ENCODE results near the gene MTMR6.
A peak's percentile ranks its signal among the peaks of the same experiment; 100 is the strongest.
"Not testable (repeated sequence)": the region's sequence is repeated elsewhere in the genome, so short reads cannot be mapped to it uniquely, and the experiment has no call there.

The MTMR6 gene

DNA sequence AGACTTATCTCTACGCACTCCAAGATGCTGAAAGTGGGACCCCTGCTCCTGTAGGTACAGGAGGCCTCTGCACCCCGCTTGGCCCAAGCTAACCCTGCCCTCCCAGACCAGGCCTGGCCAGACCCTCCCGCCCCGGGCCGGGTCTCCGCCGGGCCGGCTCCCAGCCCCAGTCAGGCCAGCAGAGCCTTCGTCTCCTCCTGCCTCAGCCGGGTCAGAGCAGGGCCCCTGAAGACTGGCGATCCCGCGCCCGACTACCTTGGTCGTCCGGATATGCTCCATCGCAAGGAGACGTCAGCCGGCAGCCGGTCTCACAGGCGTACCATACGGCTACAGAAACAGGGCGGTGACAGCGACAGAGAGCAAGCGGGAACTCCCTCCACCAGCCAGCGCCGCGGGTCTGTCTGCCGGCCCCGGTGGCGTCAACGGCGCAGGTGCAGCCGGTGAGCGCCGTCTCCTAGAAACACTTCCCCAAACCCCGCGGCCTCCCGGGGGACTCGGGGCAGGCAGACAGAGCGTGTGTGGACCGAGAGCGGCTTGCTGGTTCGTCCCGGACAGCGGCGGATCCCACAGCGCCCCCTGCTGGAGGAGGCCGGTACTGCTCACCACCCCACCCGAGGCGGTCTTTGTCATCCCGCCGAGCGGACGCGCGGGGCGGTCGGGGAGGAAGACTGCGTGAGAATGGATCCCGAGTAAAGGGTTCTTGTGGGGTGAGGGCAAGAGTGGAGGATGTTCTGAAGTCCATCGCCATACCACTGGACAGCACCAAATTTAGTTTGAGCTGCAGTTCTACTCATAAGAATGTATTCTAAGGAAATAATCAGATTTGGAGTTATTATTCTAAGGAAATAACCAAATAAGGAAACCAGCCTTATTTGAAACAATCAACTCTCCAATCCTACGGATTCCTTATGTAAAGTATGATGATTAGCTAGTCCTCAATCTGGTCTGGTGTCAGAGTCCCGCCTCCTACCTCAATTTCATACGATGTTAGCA lies at the start of gene MTMR6:
MTMR6 (minus strand) TSS at position 520 of the 993 bp plus-strand sequence; CDS start at position 279, 241 bp downstream.
- Histone ChIP-seq H4K20me1 (peaks cover 3% of the 10 kb centered on the region; the same call in 1 of the 2 replicates), H3K4me1 (peaks cover 26% of the 10 kb centered on the region), H3K4me2 (peak within 1 kb of the TSS; percentile 80), H3K36me3 (no peaks in the 10 kb centered on the region), H3K27me3 (no peaks in the 10 kb centered on the region), H3K9ac (peak within 1 kb of the TSS; percentile 93), H3K9me3 (no peaks in the 10 kb centered on the region), H3K4me3 (peak within 1 kb of the TSS; percentile 95), H3K27ac (peak within 1 kb of the TSS; percentile 91)
- TF ChIP-seq Cebpa-rat (IDR thresholded peaks at IDR 0.05), result no peak

DNA sequence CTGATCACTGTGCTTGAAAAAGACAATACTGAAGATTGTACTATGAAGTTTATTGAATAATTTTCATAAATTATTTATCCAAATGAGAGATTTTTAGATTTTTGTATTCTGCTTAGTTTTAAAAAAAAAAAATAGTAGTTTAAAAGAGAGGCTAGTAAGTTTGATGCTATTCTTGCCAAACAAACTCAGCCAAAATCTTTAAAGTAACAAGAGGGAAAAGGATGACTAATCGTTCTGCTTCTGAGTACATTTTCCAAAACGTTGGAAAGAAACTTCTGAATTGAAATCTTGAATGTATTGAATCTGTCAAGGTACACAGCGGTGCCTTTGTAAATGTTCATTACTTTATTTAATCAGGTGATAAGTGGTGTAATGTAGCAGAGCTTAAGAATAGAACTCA lies 48.6 kb upstream of the MTMR6 start:
- no peak overlapping the region for H3K4me3 ChIP-seq
- H3K36me3 ChIP-seq, result peaks cover 74% of the 10 kb centered on the region
- peaks cover 32% of the 10 kb centered on the region for H4K20me1 ChIP-seq
- H3K4me1 ChIP-seq, result no peaks in the 10 kb centered on the region
- no peak overlapping the region for H3K9ac ChIP-seq
- no peak for TF ChIP-seq Cebpa-rat (IDR thresholded peaks at IDR 0.05)
- no peak overlapping the region for H3K4me2 ChIP-seq
- H3K9me3 ChIP-seq, result no peaks in the 10 kb centered on the region
- no peaks in the 10 kb centered on the region for H3K27me3 ChIP-seq
- H3K27ac ChIP-seq, result no peak overlapping the region

DNA sequence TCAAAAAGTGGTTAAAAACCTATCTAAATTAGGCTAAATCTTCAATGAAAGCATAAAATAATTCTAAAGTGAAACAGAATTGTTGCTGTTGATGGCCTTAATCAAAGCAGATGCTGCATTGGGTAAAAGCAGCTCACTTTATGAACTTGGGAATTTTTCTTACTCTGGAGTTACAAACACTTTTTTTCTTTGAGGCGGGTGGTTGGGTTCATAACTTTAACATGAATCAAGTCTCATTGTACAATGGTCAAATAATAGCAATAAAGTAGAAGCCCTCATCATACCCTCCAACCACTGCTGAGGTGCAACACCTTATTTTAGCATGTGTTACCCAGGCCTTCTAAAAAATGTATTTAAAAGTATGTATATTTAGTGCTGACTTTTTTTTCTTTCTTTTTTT lies 43.3 kb upstream of the MTMR6 start:
- H3K4me1 ChIP-seq, result no peaks in the 10 kb centered on the region
- peaks cover 88% of the 10 kb centered on the region for H3K36me3 ChIP-seq
- H4K20me1 ChIP-seq, result peaks cover 36% of the 10 kb centered on the region
- H3K4me3 ChIP-seq, result no peak overlapping the region
- no peak overlapping the region for H3K9ac ChIP-seq
- no peaks in the 10 kb centered on the region for H3K27me3 ChIP-seq
- H3K4me2 ChIP-seq, result no peak overlapping the region
- no peak overlapping the region for H3K27ac ChIP-seq
- no peaks in the 10 kb centered on the region for H3K9me3 ChIP-seq
- no peak for TF ChIP-seq Cebpa-rat (IDR thresholded peaks at IDR 0.05)

DNA sequence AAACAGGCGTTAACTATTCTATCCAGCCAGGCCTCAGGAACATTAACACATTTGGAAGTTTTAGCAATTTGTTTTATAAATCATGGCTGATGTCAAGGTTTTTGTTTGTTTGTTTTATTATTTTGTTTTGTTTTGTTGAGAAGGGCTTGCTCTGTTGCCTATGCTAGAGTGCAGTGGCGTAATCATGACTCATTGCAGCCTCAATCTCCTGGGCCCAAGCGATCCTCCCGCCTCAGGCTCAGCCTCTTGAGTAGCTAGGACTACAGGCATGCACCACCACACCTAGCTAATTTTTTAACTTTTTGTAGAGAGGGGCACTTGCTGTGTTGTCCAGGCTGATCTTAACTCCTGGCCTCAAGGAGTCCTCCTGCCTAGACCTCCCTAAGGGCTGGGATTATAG lies 42.4 kb upstream of the MTMR6 start:
- Histone ChIP-seq H4K20me1 (peaks cover 28% of the 10 kb centered on the region), H3K9me3 (no peaks in the 10 kb centered on the region), H3K27ac (no peak overlapping the region), H3K9ac (no peak overlapping the region), H3K4me1 (no peaks in the 10 kb centered on the region), H3K36me3 (peaks cover 92% of the 10 kb centered on the region), H3K4me3 (no peak overlapping the region), H3K4me2 (no peak overlapping the region), H3K27me3 (no peaks in the 10 kb centered on the region)
- TF ChIP-seq Cebpa-rat (IDR thresholded peaks at IDR 0.05), result no peak

DNA sequence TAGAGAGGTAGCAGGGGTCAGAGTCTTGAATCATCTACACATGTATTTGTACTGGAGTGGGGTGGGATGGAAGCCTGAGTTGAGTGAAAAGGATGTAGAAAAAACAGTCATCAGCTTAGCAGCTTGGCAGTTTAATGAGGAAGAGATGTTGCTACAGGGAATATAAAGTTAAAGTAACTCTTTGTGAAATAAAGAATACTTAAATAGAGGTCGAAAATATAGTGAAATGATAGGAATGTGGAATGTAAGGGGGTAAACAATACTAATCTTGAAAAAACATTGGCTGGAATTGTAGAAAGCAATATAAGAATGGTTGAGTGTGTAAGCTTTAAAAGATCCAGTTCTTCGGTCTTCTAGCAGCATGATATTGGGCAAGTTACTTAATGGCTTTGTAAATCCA lies 36.8 kb upstream of the MTMR6 start:
- Histone ChIP-seq H3K4me3 (no peak overlapping the region), H3K9me3 (no peaks in the 10 kb centered on the region), H3K4me1 (no peaks in the 10 kb centered on the region), H3K27ac (no peak overlapping the region), H3K36me3 (peaks cover 83% of the 10 kb centered on the region), H3K9ac (no peak overlapping the region), H4K20me1 (peaks cover 2% of the 10 kb centered on the region; the same call in 1 of the 2 replicates), H3K27me3 (no peaks in the 10 kb centered on the region), H3K4me2 (no peak overlapping the region)
- no peak for TF ChIP-seq Cebpa-rat (IDR thresholded peaks at IDR 0.05)

DNA sequence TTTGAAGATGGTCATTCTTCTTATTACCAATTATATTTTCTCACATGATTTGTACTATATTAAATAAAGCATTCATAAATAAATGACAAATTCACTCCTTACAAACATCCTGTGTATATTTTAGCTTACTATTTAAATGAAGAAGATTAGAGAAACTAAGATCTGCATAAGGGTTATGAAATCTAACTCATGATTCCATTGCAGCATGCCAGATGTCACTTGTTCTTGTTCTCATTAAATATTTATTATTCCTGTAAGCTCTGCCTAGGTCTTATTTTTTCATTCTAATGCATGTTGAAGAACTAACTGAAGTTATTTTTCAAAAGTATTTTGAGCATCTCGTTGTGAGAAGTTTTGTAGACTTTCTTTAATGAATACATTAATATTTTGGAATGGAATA lies 32.5 kb upstream of the MTMR6 start:
- no peaks in the 10 kb centered on the region for H3K9me3 ChIP-seq
- H3K4me1 ChIP-seq, result no peaks in the 10 kb centered on the region
- H4K20me1 ChIP-seq, result peaks cover 35% of the 10 kb centered on the region
- no peak overlapping the region for H3K27ac ChIP-seq
- no peak overlapping the region for H3K9ac ChIP-seq
- no peak overlapping the region for H3K4me3 ChIP-seq
- peaks cover 83% of the 10 kb centered on the region for H3K36me3 ChIP-seq
- no peak overlapping the region for H3K4me2 ChIP-seq
- H3K27me3 ChIP-seq, result no peaks in the 10 kb centered on the region
- TF ChIP-seq Cebpa-rat (IDR thresholded peaks at IDR 0.05), result no peak

DNA sequence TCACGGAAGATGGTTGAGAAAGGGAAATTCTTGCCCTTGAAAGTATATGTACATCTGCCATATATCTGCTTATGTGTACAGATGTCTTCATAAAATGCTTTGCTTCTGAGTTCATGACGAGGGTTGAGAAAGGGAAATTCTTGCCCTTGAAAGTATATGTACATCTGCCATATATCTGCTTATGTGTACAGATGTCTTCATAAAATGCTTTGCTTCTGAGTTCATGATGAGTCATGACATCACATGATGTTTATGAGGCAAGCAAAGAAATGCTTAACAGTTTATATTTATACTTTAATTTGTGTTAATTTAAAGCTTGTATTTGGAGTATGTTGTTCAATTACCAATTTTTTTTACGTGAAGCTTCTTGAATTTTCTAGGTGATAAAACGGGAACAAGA lies 31.7 kb upstream of the MTMR6 start:
- not testable (repeated sequence) for H3K9me3 ChIP-seq, H3K27me3 ChIP-seq, H3K27ac ChIP-seq, H3K9ac ChIP-seq, H3K4me3 ChIP-seq, H3K4me2 ChIP-seq, H3K4me1 ChIP-seq
- peaks cover 83% of the 10 kb centered on the region for H3K36me3 ChIP-seq
- H4K20me1 ChIP-seq, result peaks cover 35% of the 10 kb centered on the region

DNA sequence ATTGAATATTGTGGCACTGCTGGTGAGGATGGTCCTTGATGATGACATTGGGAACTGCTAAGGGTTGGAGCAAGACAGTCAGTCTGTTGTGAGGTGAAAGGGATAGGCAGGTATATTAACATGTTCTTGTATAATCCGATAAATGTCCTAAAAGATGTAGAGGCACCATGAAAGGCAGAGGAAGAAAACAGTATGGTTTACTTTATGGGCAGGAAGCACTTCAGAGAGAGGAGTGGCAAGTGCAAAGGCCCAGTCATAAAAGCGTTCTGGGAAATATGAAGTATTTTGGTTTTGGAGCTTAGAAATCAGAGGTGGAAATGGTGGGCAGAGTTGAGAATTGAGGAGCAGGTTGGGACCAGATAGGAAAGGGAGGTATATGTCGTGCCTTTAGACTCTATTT lies 23.6 kb upstream of the MTMR6 start:
- Histone ChIP-seq H3K27ac (no peak overlapping the region), H3K9ac (no peak overlapping the region), H3K4me3 (no peak overlapping the region), H3K27me3 (no peaks in the 10 kb centered on the region), H3K36me3 (peaks cover 99% of the 10 kb centered on the region), H3K4me1 (no peaks in the 10 kb centered on the region), H3K4me2 (no peak overlapping the region), H4K20me1 (peaks cover 42% of the 10 kb centered on the region), H3K9me3 (no peaks in the 10 kb centered on the region)
- no peak for TF ChIP-seq Cebpa-rat (IDR thresholded peaks at IDR 0.05)

DNA sequence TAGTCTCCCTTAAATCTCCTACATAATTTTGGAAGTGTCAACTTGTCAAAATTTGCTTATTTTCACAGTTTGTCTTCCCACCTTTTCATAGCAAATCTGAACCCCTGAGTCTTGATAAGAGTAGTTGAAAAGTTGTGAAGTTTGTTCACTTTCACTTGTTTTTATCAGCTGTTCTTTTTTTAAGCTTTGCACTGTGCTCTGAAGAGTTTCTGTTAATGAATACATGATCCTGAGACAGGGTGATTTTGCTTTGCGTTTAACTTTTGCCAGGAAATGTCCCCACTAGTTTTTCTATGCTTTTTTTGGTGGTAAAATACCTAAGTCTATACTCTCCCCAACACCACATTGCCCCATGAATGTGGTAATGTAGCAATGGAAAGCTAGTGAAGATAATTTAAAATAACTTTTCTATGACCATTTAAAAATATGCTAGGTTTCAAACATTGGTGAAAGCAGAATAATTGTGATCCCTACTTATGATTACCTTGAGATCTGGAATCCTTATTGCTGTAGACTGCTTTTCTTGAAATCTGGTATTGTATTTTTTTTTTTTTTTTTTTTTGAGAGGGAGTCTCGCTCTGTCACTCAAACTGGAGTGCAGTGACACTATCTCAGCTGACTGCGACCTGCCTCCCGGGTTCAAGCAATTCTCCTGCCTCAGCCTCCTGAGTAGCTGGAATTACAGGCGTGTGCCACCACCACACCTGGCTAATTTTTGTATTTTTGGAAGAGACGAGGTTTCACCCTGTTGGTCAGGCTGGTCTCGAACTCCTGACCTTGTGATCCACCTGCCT lies 19.6 kb upstream of the MTMR6 start:
- TF ChIP-seq Cebpa-rat (IDR thresholded peaks at IDR 0.05), result no peak

DNA sequence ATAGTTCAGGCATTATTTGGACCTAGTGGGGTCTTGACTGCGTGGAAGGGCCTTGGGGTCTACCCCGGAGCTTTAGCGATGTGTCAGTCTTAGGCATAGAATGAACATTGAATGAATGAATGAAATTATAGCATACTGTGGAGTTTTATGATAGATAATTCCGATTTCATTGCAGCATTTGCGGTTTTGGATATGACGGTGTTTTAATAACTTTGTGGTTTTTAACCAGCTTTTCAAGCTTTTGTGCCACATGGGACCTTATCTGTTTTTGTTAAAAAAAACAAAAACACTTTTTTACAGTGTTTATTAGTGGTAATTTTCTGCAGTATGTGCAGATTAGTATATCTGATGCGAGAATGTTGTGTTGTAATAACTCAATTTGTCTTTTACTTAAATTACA lies 14.8 kb upstream of the MTMR6 start:
- Histone ChIP-seq H3K9me3 (peaks cover 7% of the 10 kb centered on the region; the same call in 1 of the 2 replicates), H3K4me3 (peak overlapping the region; percentile 83), H3K27me3 (no peaks in the 10 kb centered on the region), H3K4me1 (peaks cover 22% of the 10 kb centered on the region), H3K4me2 (peak overlapping the region; percentile 77), H3K27ac (peak overlapping the region; percentile 88), H3K36me3 (peaks cover 38% of the 10 kb centered on the region), H4K20me1 (peaks cover 53% of the 10 kb centered on the region), H3K9ac (peak overlapping the region; percentile 93)
- TF ChIP-seq Cebpa-rat (IDR thresholded peaks at IDR 0.05), result no peak

More for the DNA sequence above, 19.6 kb upstream of the MTMR6 start:
- no peaks in the 10 kb centered on the region for H3K9me3 ChIP-seq
- no peak overlapping the region for H3K9ac ChIP-seq
- H3K4me3 ChIP-seq, result no peak overlapping the region
- H4K20me1 ChIP-seq, result peaks cover 70% of the 10 kb centered on the region
- H3K4me1 ChIP-seq, result peaks cover 16% of the 10 kb centered on the region
- H3K27me3 ChIP-seq, result no peaks in the 10 kb centered on the region
- H3K36me3 ChIP-seq, result peaks cover 85% of the 10 kb centered on the region
- no peak overlapping the region for H3K27ac ChIP-seq
- H3K4me2 ChIP-seq, result no peak overlapping the region

Measured in BLaER1 (cell line).